ENCODE measurements around the gene AEBP1.

The AEBP1 gene

DNA sequence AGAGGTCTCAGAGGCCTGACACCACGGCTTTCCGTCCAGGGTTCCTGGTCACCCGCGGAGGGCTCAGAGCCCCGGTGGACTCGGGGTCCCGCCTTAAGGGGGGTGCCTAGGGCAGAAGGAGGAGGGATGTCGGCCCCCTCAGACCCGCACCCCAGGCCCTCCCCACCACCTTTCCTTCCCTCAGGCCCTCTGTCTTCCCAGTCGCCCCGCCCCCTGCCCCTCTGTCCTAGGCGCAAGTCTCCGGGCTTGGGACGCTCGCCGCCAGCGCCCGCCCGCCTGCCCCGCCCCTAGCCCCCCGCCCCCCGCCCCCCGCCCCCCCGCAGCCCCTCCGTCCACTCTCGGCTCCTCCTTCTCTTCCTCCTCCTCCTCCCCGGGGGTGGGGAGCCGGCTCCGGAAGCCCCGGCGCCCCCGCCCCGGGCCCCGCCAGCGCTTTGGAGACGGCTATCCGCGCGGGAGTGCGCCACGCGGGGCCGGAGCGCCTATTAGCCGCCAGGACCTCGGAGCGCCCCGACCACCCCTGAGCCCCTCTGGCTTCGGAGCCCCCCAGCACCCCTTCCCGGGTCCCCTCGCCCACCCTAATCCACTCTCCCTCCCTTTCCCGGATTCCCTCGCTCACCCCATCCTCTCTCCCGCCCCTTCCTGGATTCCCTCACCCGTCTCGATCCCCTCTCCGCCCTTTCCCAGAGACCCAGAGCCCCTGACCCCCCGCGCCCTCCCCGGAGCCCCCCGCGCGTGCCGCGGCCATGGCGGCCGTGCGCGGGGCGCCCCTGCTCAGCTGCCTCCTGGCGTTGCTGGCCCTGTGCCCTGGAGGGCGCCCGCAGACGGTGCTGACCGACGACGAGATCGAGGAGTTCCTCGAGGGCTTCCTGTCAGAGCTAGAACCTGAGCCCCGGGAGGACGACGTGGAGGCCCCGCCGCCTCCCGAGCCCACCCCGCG lies at the start of gene AEBP1:
Gene AEBP1 (plus strand): TSS at position 423 of the 937 bp plus-strand sequence. CDS start 321 bp downstream, at position 744.
- DNase-seq, result peak; percentile 82

- no peak for DNase-seq
These were observed 47.5 kb upstream of the AEBP1 start for GRCh38 chr7:44056681-44057080.

DNA sequence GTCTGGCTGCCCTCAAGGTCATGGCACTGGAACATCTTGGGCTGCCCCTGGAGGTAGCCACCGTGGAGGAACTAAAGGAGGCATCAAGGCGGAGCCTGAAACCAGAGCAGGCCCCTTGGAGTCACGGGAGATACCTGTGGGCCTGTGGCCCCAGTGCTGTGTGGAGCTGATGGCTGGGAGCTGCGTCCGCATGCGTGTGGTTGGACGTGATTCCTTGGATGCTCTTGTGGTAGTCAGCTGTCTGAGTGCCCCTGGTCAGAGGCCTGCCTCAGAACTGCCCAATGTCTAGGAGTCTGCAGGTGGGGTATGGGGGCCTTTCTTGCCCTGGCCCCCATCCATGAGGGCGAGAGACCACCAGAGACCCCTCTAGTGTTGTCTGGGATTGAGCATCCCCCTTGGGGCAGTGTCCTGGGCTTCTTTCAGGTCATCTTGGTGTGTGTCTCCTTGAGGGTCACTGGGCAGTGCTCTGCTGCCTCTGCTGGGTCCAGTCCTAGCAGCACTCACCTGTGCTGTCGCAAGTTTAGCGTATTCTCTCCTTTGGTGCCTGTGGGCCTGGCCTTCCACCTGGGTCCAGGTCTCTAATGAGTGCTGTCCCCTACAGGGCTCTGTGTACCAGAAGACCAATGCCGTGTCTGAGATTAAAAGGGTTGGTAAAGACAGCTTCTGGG lies 46.8 kb upstream of the AEBP1 start:
- peak; percentile 20 for DNase-seq

- peak; percentile 39 for DNase-seq
These were observed 46.0 kb upstream of the AEBP1 start for GRCh38 chr7:44057849-44058758.

DNA sequence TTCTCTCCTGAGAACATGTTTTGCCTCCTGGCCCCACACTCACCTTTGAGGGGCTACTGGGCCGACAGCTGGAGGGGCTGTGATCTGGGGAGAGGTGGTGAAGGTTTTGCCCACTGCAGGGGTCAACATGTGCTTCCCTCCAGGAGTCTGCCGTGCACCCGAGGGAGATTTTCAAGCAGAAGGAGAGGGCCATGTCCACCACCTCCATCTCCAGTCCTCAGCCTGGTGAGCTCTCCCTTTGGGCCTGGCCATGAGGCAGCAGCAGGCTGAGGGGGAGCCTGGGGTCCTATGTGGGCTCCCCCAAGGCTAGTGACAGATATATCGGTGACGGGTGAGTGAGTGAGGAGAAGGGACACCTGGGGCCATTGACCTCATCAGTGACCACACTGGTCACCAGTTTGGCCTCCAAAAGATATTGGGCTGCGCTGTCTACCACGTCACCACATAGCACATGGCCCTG lies 45.4 kb upstream of the AEBP1 start:
- no peak for DNase-seq

- DNase-seq, result peak; percentile 43
These were observed 44.7 kb upstream of the AEBP1 start for GRCh38 chr7:44059219-44060090.

- DNase-seq, result peak; percentile 44
These were observed 43.8 kb upstream of the AEBP1 start for GRCh38 chr7:44060091-44060947.

- DNase-seq, result peak; percentile 50
These were observed 43.0 kb upstream of the AEBP1 start for GRCh38 chr7:44060948-44061644.

GRCh38 chr7:44061645-44062179 lies 42.4 kb upstream of the AEBP1 start:
- no peak for DNase-seq

- DNase-seq, result peak; percentile 43
These were observed 41.8 kb upstream of the AEBP1 start for GRCh38 chr7:44062180-44062902.

GRCh38 chr7:44062903-44063295 lies 41.2 kb upstream of the AEBP1 start:
- no peak for DNase-seq

DNA sequence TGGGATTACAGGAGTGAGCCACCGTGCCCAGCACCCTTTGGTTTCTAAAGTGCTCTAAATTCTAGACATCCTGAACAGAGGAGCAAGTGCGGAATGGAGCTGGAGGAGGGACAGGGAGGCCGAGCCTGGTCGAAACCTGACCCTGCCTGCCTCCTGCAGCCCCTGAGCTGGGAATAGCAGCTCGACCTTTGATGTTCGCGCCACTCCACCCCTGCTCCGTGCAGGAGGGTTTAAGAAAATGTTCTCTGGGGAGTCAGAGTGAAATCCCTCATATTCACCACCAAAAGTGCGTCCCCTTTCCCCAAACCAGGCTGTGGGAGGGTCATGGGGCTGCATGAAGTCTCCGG lies 40.6 kb upstream of the AEBP1 start:
- DNase-seq, result no peak

GRCh38 chr7:44063894-44064651 lies 40.1 kb upstream of the AEBP1 start:
- peak; percentile 56 for DNase-seq

DNA sequence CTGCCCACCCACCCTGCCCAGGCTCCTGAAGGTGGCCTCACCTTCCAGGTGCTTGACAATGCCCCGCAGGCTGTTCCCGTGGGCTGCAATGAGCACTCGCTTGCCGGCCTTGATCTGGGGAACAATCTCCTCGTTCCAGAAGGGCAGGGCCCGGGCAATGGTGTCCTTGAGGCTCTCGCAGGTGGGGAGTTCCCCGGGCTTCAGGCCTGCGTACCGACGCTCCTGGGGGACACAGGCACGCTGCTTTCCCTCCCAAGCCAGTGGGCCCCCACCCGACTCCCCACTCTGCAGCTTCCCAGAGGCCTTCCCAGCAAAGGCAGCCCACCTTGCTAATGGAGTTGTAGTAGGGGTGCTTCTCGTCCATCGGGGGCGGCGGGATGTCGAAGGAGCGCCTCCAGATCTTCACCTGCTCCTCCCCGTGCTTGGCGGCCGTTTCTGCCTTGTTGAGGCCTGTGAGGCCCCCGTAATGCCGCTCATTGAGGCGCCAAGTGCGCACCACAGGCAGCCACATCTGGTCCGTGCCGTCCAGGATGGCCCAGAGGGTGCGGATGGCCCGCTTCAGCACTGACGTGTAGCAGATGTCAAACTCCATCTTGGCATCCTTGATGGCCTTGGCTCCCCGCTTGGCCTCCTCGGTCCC lies 39.2 kb upstream of the AEBP1 start:
- DNase-seq, result peak; percentile 46

DNA sequence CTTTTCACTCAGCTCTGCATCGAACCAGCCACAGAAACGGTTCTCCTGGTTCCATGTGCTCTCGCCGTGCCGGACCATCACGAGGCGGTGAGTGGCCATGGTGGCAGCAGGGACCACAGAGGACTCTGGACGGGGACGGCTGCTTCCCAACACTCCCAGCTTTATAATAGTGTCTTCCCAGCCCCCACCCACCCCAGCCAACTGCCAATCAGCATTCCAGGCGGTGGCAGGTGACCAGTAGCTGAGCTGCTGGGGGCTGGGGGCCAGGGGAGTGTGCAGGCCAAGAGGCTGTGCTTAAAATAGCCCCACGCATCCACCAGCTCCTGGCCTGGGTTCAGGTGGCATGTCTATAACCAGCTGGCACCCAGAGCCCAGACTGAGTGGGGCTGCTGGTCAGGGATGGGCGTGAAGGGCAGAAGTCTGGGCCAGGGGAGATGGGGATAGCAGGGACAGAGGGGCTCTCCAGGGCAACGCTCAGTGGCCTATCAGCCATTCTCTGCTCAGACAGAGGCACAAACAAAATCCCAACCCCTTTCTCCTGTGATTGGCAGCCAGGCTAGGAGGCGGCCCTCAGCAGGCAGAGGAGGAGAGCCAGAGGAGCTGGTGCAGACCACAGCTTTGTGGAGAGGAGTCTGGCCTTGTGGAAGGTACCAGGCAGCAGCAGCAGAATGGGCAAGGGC lies 38.6 kb upstream of the AEBP1 start, which contains the start of gene PGAM2:
Gene PGAM2 (minus strand): TSS at position 137 of the 680 bp plus-strand sequence. CDS start 38 bp downstream, at position 99.
- DNase-seq, result peak; percentile 74

DNA sequence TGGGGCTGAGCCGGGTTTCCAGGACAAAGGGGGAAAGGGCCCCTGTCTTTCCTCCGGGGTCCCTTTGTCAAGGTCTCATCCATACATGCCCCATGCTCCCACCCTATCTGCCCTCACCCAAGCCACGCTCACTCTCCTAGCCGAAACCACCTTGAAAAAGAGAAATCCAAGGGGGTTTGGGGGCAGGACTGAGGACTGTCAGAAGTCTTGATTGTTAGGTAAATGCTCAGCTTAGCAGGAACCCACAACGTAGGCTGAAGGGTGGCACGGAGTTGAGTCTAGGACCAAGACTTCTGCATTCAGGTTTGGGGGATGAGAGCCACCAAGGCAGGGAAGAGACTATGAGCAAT lies 38.1 kb upstream of the AEBP1 start:
- DNase-seq, result peak; percentile 47

- peak; percentile 38 for DNase-seq
These were observed 37.6 kb upstream of the AEBP1 start for GRCh38 chr7:44066494-44067063.
